SJCRH30 (cell line): Measurements from ENCODE around the gene CENPE. TPM values are rescaled to one million over a fixed set of nuclear protein-coding genes. Genes with fewer than 3 reads are reported as not detected.

Experiments used
- DNase-seq, 2 experiments: peaks; one replicate each; pipeline ENCODE4 v3.0.0-alpha.2; 2015 to 2020
- H3K27ac ChIP-seq: fragments of 250-450 bp; sonication (Bioruptor Pico); 2 replicates; pipeline ENCODE4 v1.5.1; 2020; ENCODE audit warnings: mild to moderate bottlenecking, moderate library complexity
- H3K27me3 ChIP-seq: fragments of 250-450 bp; sonication (Bioruptor Pico); 2 replicates; pipeline ENCODE4 v1.5.1; 2020; ENCODE audit warnings: mild to moderate bottlenecking, moderate library complexity
- H3K36me3 ChIP-seq: fragments of 250-450 bp; sonication (Bioruptor Pico); 2 replicates; pipeline ENCODE4 v1.5.1; 2020; ENCODE audit warnings: mild to moderate bottlenecking, moderate library complexity
- H3K4me1 ChIP-seq: fragments of 250-450 bp; sonication (Bioruptor Pico); 2 replicates; pipeline ENCODE4 v1.5.1; 2020; ENCODE audit warnings: mild to moderate bottlenecking, moderate library complexity
- H3K4me3 ChIP-seq: fragments of 250-450 bp; sonication (Bioruptor Pico); 2 replicates; pipeline ENCODE4 v1.5.1; 2020; ENCODE audit warnings: mild to moderate bottlenecking, moderate library complexity
- H3K9me3 ChIP-seq: fragments of 250-450 bp; sonication (Bioruptor Pico); replicated peaks from 2 replicates; pipeline ENCODE4 v1.5.1; 2020; ENCODE audit warnings: mild to moderate bottlenecking, moderate library complexity
- total RNA-seq: library from RNA; depleted of rRNA; stranded (reverse); fragments of >200 nt; shearing (Covaris generic); gene quantifications from 2 replicates; pipeline ENCODE4 v1.2.3, GENCODE V29; 2014; rRNA removed

CENPE gene
- total RNA-seq, 1 experiment from 2014 or later: 66.5 TPM

GRCh38 chr4:103075435-103075893 is 122.7 kb downstream of the CENPE start:
- H3K27ac ChIP-seq: peak overlapping the region; percentile 87; the same call in 1 of the 2 replicates

GRCh38 chr4:103074744-103075434 is 123.3 kb downstream of the CENPE start:
- H3K4me1 ChIP-seq: peaks cover 4% of the 10 kb centered on the region; the same call in 1 of the 2 replicates
- H3K4me3 ChIP-seq: peak overlapping the region; percentile 96; the same call in 1 of the 2 replicates
- no peaks in the 10 kb centered on the region for H3K9me3 ChIP-seq
- no peaks in the 10 kb centered on the region for H3K27me3 ChIP-seq
- no peak for DNase-seq
- H3K36me3 ChIP-seq: peaks cover 4% of the 10 kb centered on the region; the same call in 1 of the 2 replicates
- H3K27ac ChIP-seq: no peak overlapping the region

More at GRCh38 chr4:103075435-103075893, 122.7 kb downstream of the CENPE start:
- Histone ChIP-seq H3K27me3 (no peaks in the 10 kb centered on the region), H3K36me3 (peaks cover 4% of the 10 kb centered on the region; the same call in 1 of the 2 replicates), H3K4me1 (peaks cover 4% of the 10 kb centered on the region; the same call in 1 of the 2 replicates), H3K4me3 (peak overlapping the region; percentile 96), H3K9me3 (no peaks in the 10 kb centered on the region)
- DNase-seq: peak in 1 of 2 experiments; percentile 20

GRCh38 chr4:103073792-103074438 is 124.2 kb downstream of the CENPE start:
- Histone ChIP-seq H3K9me3 (no peaks in the 10 kb centered on the region), H3K27me3 (no peaks in the 10 kb centered on the region), H3K4me1 (peaks cover 4% of the 10 kb centered on the region; the same call in 1 of the 2 replicates), H3K36me3 (peaks cover 4% of the 10 kb centered on the region; the same call in 1 of the 2 replicates), H3K4me3 (no peak overlapping the region), H3K27ac (no peak overlapping the region)
- no peak for DNase-seq

GRCh38 chr4:103067841-103068547 is 130.1 kb downstream of the CENPE start:
- no peak overlapping the region for H3K27ac ChIP-seq
- no peaks in the 10 kb centered on the region for H3K27me3 ChIP-seq
- DNase-seq: no peak

GRCh38 chr4:103060453-103061148 is 137.5 kb downstream of the CENPE start:
- no peak for DNase-seq
- H3K4me3 ChIP-seq: no peak overlapping the region
- H3K27me3 ChIP-seq: no peaks in the 10 kb centered on the region
- peaks cover 2% of the 10 kb centered on the region; the same call in 1 of the 2 replicates for H3K9me3 ChIP-seq
- H3K4me1 ChIP-seq: no peaks in the 10 kb centered on the region
- H3K27ac ChIP-seq: no peak overlapping the region
- H3K36me3 ChIP-seq: peaks cover 8% of the 10 kb centered on the region; the same call in 1 of the 2 replicates

More at GRCh38 chr4:103067841-103068547, 130.1 kb downstream of the CENPE start:
- H3K4me1 ChIP-seq: no peaks in the 10 kb centered on the region
- H3K36me3 ChIP-seq: 0 out of 2 replicates have a peak, but pooled peaks cover 2% of the 10 kb centered on the region
- no peak overlapping the region for H3K4me3 ChIP-seq
- no peaks in the 10 kb centered on the region; the same call in 1 of the 2 replicates for H3K9me3 ChIP-seq

Other genes with a start within 250 kb of the CENPE start
- 0.22 and 0.91 TPM in 2 replicates for gene SLC9B1, start 178.6 kb downstream of the CENPE start, total RNA-seq
- 16.8 and 20.6 TPM in 2 replicates for gene SLC9B2, start 121.6 kb downstream of the CENPE start, total RNA-seq
- gene BDH2, start 98.5 kb downstream of the CENPE start, total RNA-seq: 98.9 and 109 TPM in 2 replicates